ENCODE data around the gene ALDH4A1.

The ALDH4A1 gene

GRCh38 chr1:18938707-18939070 is 36.3 kb upstream of the ALDH4A1 start:
- no peak for DNase-seq

GRCh38 chr1:18938008-18938706 is 35.8 kb upstream of the ALDH4A1 start:
- no peak for DNase-seq

GRCh38 chr1:18937539-18937938 is 35.2 kb upstream of the ALDH4A1 start:
- no peak for DNase-seq

GRCh38 chr1:18936814-18937481 is 34.6 kb upstream of the ALDH4A1 start:
- no peak for DNase-seq

- DNase-seq, result no peak
These were observed 34.1 kb upstream of the ALDH4A1 start for GRCh38 chr1:18936471-18936813.

- no peak for DNase-seq
These were observed 32.0 kb upstream of the ALDH4A1 start for GRCh38 chr1:18934205-18935000.

- DNase-seq, result no peak
These were observed 30.5 kb upstream of the ALDH4A1 start for GRCh38 chr1:18932879-18933278.

- DNase-seq, result no peak
These were observed 30.0 kb upstream of the ALDH4A1 start for GRCh38 chr1:18932387-18932786.

- DNase-seq, result no peak
These were observed 29.4 kb upstream of the ALDH4A1 start for GRCh38 chr1:18931730-18932129.

GRCh38 chr1:18929686-18930085 is 27.3 kb upstream of the ALDH4A1 start:
- no peak for DNase-seq

- no peak for DNase-seq
These were observed 26.6 kb upstream of the ALDH4A1 start for GRCh38 chr1:18928985-18929384.

GRCh38 chr1:18928406-18928805 is 26.1 kb upstream of the ALDH4A1 start:
- no peak for DNase-seq

- DNase-seq, result peak in 2 of 3 donors; percentile 34 to 44
These were observed 25.4 kb upstream of the ALDH4A1 start for GRCh38 chr1:18927654-18928272.

- DNase-seq, result no peak
These were observed 24.8 kb upstream of the ALDH4A1 start for GRCh38 chr1:18927082-18927653.

GRCh38 chr1:18926315-18927081 is 24.1 kb upstream of the ALDH4A1 start:
- DNase-seq, result peak; percentile 94 to 96 (median 96)

- no peak for DNase-seq
These were observed 22.9 kb upstream of the ALDH4A1 start for GRCh38 chr1:18925279-18925678.

GRCh38 chr1:18924221-18924691 is 21.9 kb upstream of the ALDH4A1 start:
- DNase-seq, result peak in 1 of 3 donors; percentile 36

- no peak for DNase-seq
These were observed 21.4 kb upstream of the ALDH4A1 start for GRCh38 chr1:18923756-18924211.

GRCh38 chr1:18922848-18923755 is 20.7 kb upstream of the ALDH4A1 start:
- no peak for DNase-seq

GRCh38 chr1:18922319-18922726 is 20.0 kb upstream of the ALDH4A1 start:
- peak; percentile 49 to 66 (median 55) for DNase-seq

All from suppressor macrophage treated with lipopolysaccharide for 1 hour (primary cell).